Neural progenitor cell (in vitro differentiated cells): ENCODE measurements around the gene GPR61.

ENCODE experiments used
- EZH2 ChIP-seq: fragments of 200-600 bp; sonication (generic); IDR thresholded peaks from 2 replicates; pipeline ENCODE4 v1.6.1; 2017; ENCODE audit warnings: antibody characterized with exemption, mild to moderate bottlenecking, moderate library complexity
- EZH2phosphoT487 ChIP-seq: fragments of 200-600 bp; sonication (generic); IDR thresholded peaks from 2 replicates; pipeline ENCODE4 v1.6.1; 2017; ENCODE audit warnings: antibody characterized with exemption
- TF ChIP-seq, protein P1 (sequence below): fragments of 200-600 bp; sonication (generic); IDR thresholded peaks from 2 replicates; pipeline ENCODE4 v1.5.1; 2017; ENCODE audit warnings: antibody characterized with exemption, mild to moderate bottlenecking

DNA sequence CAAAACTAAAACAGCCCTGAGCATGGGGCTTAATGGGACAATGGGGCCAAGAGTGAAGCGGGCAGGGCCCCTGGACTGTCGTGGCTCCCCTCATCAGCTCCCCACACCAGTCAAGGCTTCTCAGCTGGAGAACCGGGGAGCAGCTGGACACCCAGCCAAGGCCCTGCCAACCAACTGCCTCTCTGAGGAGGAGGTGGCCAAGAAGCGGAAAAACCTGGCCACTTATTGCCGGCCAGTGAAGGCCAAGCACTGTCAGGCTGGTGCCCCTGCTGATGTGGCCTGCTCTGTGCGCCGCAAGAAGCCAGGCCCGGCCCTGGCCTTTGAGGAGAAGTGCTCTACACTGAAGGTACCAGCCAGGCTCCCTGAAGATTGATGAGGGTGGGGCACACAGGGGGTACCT is 48.3 kb upstream of the GPR61 start:
- TF ChIP-seq, protein P1, sequence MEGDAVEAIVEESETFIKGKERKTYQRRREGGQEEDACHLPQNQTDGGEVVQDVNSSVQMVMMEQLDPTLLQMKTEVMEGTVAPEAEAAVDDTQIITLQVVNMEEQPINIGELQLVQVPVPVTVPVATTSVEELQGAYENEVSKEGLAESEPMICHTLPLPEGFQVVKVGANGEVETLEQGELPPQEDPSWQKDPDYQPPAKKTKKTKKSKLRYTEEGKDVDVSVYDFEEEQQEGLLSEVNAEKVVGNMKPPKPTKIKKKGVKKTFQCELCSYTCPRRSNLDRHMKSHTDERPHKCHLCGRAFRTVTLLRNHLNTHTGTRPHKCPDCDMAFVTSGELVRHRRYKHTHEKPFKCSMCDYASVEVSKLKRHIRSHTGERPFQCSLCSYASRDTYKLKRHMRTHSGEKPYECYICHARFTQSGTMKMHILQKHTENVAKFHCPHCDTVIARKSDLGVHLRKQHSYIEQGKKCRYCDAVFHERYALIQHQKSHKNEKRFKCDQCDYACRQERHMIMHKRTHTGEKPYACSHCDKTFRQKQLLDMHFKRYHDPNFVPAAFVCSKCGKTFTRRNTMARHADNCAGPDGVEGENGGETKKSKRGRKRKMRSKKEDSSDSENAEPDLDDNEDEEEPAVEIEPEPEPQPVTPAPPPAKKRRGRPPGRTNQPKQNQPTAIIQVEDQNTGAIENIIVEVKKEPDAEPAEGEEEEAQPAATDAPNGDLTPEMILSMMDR = no peak
- TF ChIP-seq EZH2phosphoT487 (no peak), EZH2 (no peak)
